ENCODE data around the gene PDZD4. TPM values are rescaled to one million over a fixed set of nuclear protein-coding genes. Genes with fewer than 3 reads are reported as not detected.
A peak's percentile ranks its signal among the peaks of the same experiment; 100 is the strongest.

The PDZD4 gene
- total and polyA plus RNA-seq, 10 of the 15 experiments (the other 5 are each of a cell fraction or from before 2014, with no cell fraction given): 0.01 to 0.15 (median 0.04) TPM; not detected in 6

GRCh38 chrX:153870288-153870690, 39.9 kb upstream of the PDZD4 start:
- no peaks in the 10 kb centered on the region for H4K20me1 ChIP-seq (ENCODE audit: control insufficient read depth, insufficient read depth)
- BruUV-seq (replicated peaks): no TSS peak
- peaks cover 2% of the 10 kb centered on the region in 2 experiments; a peak in 2 of 4 replicates for H3K27me3 ChIP-seq (replicated peaks in 1 of 2; ENCODE audit: control insufficient read depth in 2 of 2, insufficient read depth in 2 of 2, low read length in 1 of 2)
- H2AFZ ChIP-seq (ENCODE audit: control insufficient read depth, low read depth, low read length): no peak overlapping the region
- in situ Hi-C loops (cut with MboI) (no loop called here), intact Hi-C loops (cut with micrococcal nuclease; ENCODE audit: unreplicated experiment) (no loop called here)
- DNase-seq (ENCODE audit: low read depth, low spot score) (no peak), ATAC-seq (no peak), FAIRE-seq (no peak)
- ChIA-PET SMC1A (ENCODE audit: uncharacterized antibody, unreplicated experiment) (no interaction called here), CTCF (no interaction called here), POLR2A (no interaction called here), RAD21 (ENCODE audit: unreplicated experiment) (no interaction called here)
- no peaks in the 10 kb centered on the region for H3K36me3 ChIP-seq (ENCODE audit: control insufficient read depth in 2 of 2, insufficient read depth in 2 of 2, low read length in 1 of 2)
- no peaks in the 10 kb centered on the region for H3K79me2 ChIP-seq (ENCODE audit: control insufficient read depth, insufficient read depth, low read length)
- no peak overlapping the region for H3K4me2 ChIP-seq (ENCODE audit: control insufficient read depth, insufficient read depth)
- no peak overlapping the region for H3K9ac ChIP-seq (ENCODE audit: control insufficient read depth, insufficient read depth, low read length)
- no peaks in the 10 kb centered on the region for H3K9me3 ChIP-seq (replicated peaks; ENCODE audit: control insufficient read depth, insufficient read depth, low read length)
- no peak overlapping the region for H3K4me3 ChIP-seq
- 29% methylated on average over 11 of the region's 11 CpGs for WGBS (ENCODE audit: insufficient coverage, insufficient replicate concordance, low lambda C conversion rate, missing lambda C conversion rate)
- TF ChIP-seq ASH2L (IDR thresholded peaks at IDR 0.05; ENCODE audit: borderline replicate concordance, low read depth): no peak
- TF ChIP-seq HDAC2 (IDR thresholded peaks at IDR 0.05): no peak
- no peak for TF ChIP-seq CEBPB (IDR thresholded peaks at IDR 0.05; ENCODE audit: borderline replicate concordance in 1 of 2, low read depth in 2 of 2, low read length in 2 of 2)
- TF ChIP-seq, protein P1, sequence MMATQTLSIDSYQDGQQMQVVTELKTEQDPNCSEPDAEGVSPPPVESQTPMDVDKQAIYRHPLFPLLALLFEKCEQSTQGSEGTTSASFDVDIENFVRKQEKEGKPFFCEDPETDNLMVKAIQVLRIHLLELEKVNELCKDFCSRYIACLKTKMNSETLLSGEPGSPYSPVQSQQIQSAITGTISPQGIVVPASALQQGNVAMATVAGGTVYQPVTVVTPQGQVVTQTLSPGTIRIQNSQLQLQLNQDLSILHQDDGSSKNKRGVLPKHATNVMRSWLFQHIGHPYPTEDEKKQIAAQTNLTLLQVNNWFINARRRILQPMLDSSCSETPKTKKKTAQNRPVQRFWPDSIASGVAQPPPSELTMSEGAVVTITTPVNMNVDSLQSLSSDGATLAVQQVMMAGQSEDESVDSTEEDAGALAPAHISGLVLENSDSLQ (IDR thresholded peaks at IDR 0.05): 0 out of 2 replicates have a peak, but pooled peaks have one; percentile 15
- no peak for TF ChIP-seq TARDBP (IDR thresholded peaks at IDR 0.05; ENCODE audit: borderline replicate concordance)
- TF ChIP-seq ETV6 (conservative IDR thresholded peaks at IDR 0.05 in 1 of 2, IDR thresholded peaks at IDR 0.05 in 1 of 2; ENCODE audit: borderline replicate concordance in 1 of 2, low read depth in 1 of 2): no peak
- no peak for TF ChIP-seq SMAD5 (IDR thresholded peaks at IDR 0.05; ENCODE audit: low read depth)
- TF ChIP-seq SP1 (IDR thresholded peaks at IDR 0.05; ENCODE audit: low read depth, low read length): no peak
- H3K27ac ChIP-seq (ENCODE audit: control insufficient read depth, insufficient read depth): no peak overlapping the region
- H3K4me1 ChIP-seq (ENCODE audit: control insufficient read depth, insufficient read depth, low read length): no peaks in the 10 kb centered on the region

Data from GM12878 (cell line).